Testis (tissue), 2 donors: ENCODE measurements around the gene DAND5.

Source experiments
- CTCF ChIP-seq, 3 experiments: fragments of 450-650 bp in 2 of 3; fragments of 200-600 bp in 1 of 3; sonication (generic) in 1 of 3; IDR thresholded peaks; one replicate each; pipeline ENCODE4 v1.5.1; 2016 to 2019; ENCODE audit warnings: antibody characterized with exemption in 3 of 3, mild to moderate bottlenecking in 2 of 3, moderate library complexity in 1 of 3
- POLR2A ChIP-seq: fragments of 450-650 bp; IDR thresholded peaks from one replicate; pipeline ENCODE4 v1.6.1; 2017; ENCODE audit warnings: antibody characterized with exemption, mild to moderate bottlenecking, moderate library complexity

GRCh38 chr19:13003081-13003480, 33.7 kb downstream of the DAND5 start:
- TF ChIP-seq CTCF (IDR thresholded peaks at IDR 0.05), result no peak
- TF ChIP-seq POLR2A, result no peak
